Gastroesophageal sphincter (tissue), 3 donors: Measurements from ENCODE around the gene ANK3.

Experiments used
- CTCF ChIP-seq, 4 experiments: fragments of 200-600 bp in 2 of 4; fragments of 450-650 bp in 2 of 4; sonication (generic) in 1 of 4; IDR thresholded peaks; one replicate each; pipeline ENCODE4 v1.5.1; 2017 to 2019; ENCODE audit warnings: antibody characterized with exemption in 4 of 4, mild to moderate bottlenecking in 2 of 4, moderate library complexity in 2 of 4
- POLR2A ChIP-seq, 2 donors: fragments of 450-650 bp; IDR thresholded peaks; one replicate each; pipeline ENCODE4 v1.6.1; 2017; ENCODE audit warnings: antibody characterized with exemption in 2 of 2, mild to moderate bottlenecking in 2 of 2, moderate library complexity in 1 of 2

GRCh38 chr10:60253484-60253883, 136.2 kb downstream of the ANK3 start:
- TF ChIP-seq CTCF (IDR thresholded peaks at IDR 0.05): no peak
- no peak for TF ChIP-seq POLR2A (IDR thresholded peaks at IDR 0.05)
